Keratinocyte (primary cell): ENCODE measurements around the gene SERPIND1.

Experiments used
- EZH2 ChIP-seq: IDR thresholded peaks from one replicate; pipeline ENCODE4 v1.6.1; 2012; ENCODE audit warnings: inconsistent platforms, mild to moderate bottlenecking, low read length, moderate library complexity
- TF ChIP-seq, protein P1 (sequence below), 3 experiments: IDR thresholded peaks in 1 of 3; conservative IDR thresholded peaks in 1 of 3; optimal IDR thresholded peaks in 1 of 3; 2 replicates in 2 of 3; 3 replicates in 1 of 3; pipeline versions ENCODE3 to v1.5.1; 2011; ENCODE audit warnings: low read length in 3 of 3, mild to moderate bottlenecking in 3 of 3, moderate library complexity in 2 of 3, control low read depth in 1 of 3, inconsistent platforms in 1 of 3; ENCODE audit not compliant: insufficient read depth in 2 of 3; ENCODE audit errors: extremely low read depth in 1 of 3

DNA sequence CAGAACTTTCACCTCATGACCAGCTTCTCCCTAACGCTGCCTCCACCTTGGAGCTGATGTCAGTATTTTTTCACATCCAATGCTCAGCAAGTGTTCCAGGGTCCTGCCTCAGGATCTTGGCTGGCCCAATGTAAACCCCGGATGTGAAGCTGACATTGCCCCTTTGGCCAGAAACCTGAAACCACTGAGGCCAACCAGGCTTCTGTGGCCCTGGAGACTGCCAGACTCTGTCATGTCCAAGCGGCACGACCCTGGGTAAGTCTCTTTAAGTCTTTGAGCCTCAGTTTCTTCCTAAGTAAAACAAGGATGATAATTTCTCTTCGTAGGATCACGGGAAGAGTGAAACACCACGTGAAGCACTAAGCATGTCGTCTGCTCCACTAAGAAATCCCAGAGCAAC lies 22.8 kb downstream of the SERPIND1 start:
- TF ChIP-seq EZH2 = no peak
- TF ChIP-seq, protein P1, sequence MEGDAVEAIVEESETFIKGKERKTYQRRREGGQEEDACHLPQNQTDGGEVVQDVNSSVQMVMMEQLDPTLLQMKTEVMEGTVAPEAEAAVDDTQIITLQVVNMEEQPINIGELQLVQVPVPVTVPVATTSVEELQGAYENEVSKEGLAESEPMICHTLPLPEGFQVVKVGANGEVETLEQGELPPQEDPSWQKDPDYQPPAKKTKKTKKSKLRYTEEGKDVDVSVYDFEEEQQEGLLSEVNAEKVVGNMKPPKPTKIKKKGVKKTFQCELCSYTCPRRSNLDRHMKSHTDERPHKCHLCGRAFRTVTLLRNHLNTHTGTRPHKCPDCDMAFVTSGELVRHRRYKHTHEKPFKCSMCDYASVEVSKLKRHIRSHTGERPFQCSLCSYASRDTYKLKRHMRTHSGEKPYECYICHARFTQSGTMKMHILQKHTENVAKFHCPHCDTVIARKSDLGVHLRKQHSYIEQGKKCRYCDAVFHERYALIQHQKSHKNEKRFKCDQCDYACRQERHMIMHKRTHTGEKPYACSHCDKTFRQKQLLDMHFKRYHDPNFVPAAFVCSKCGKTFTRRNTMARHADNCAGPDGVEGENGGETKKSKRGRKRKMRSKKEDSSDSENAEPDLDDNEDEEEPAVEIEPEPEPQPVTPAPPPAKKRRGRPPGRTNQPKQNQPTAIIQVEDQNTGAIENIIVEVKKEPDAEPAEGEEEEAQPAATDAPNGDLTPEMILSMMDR (optimal IDR thresholded peaks at IDR 0.05 in 1 of 3, IDR thresholded peaks at IDR 0.05 in 1 of 3, conservative IDR thresholded peaks at IDR 0.05 in 1 of 3; ENCODE audit: extremely low read depth in 1 of 3, insufficient read depth in 2 of 3, low read length in 3 of 3) = no peak
